ENCODE results near the gene OTOR.

- TF ChIP-seq YY1 (IDR thresholded peaks at IDR 0.05; ENCODE audit: insufficient read depth, insufficient read length) (no peak), ZNF274 (IDR thresholded peaks at IDR 0.05; ENCODE audit: low read depth, low read length) (no peak)
These were observed 28.7 kb upstream of the OTOR start for GRCh38 chr20:16719421-16719820.
